Tibial artery (tissue), 4 donors: ENCODE results near the gene BEND5.

Experiments used
- DNase-seq, 2 donors: peaks; one replicate each; pipeline ENCODE4 v3.0.0-alpha.2; 2019
- H3K27ac ChIP-seq, 2 donors: fragments of 200-600 bp; sonication (generic) in 1 of 2; 1 replicate in 1 of 2; 2 replicates in 1 of 2; pipeline ENCODE4 v1.5.1; 2018 to 2019; ENCODE audit warnings: mild to moderate bottlenecking in 1 of 2
- H3K27me3 ChIP-seq, 2 donors: fragments of 200-600 bp; sonication (generic) in 1 of 2; one replicate each; pipeline versions ENCODE4 v1.5.1 to v1.6.0; 2016 to 2019
- H3K36me3 ChIP-seq, 3 donors: fragments of 200-600 bp; sonication (generic) in 2 of 3; one replicate each; pipeline ENCODE4 v1.5.1; 2016 to 2019; ENCODE audit warnings: mild to moderate bottlenecking in 2 of 3
- H3K4me1 ChIP-seq, 4 donors: fragments of 200-600 bp; sonication (generic) in 2 of 4; 1 replicate in 3 of 4; 2 replicates in 1 of 4; pipeline ENCODE4 v1.5.1; 2016 to 2019
- H3K4me3 ChIP-seq, 2 donors: fragments of 200-600 bp; sonication (generic) in 1 of 2; 1 replicate in 1 of 2; 2 replicates in 1 of 2; pipeline ENCODE4 v1.5.1; 2018 to 2019; ENCODE audit warnings: mild to moderate bottlenecking in 2 of 2
- H3K9me3 ChIP-seq, 3 donors: fragments of 200-600 bp; sonication (generic) in 1 of 3; one replicate each; pipeline ENCODE4 v1.5.1; 2016 to 2019
- CTCF ChIP-seq, 2 experiments: fragments of 200-600 bp in 1 of 2; fragments of 450-650 bp in 1 of 2; IDR thresholded peaks; one replicate each; pipeline ENCODE4 v1.5.1; 2017 to 2019; ENCODE audit warnings: antibody characterized with exemption in 2 of 2, mild to moderate bottlenecking in 1 of 2, moderate library complexity in 1 of 2
- intact Hi-C: fragments of 100-400 bp; cut with DNase I; formaldehyde crosslinking; loops from one replicate; pipeline ENCODE4 v1.15.0; 2023; ENCODE audit warnings: low total_unique reads

Gene BEND5

GRCh38 chr1:48726139-48726538 lies 50.6 kb downstream of the BEND5 start:
- H3K4me1 ChIP-seq, result no peaks in the 10 kb centered on the region
- intact Hi-C loops, result no loop called here
- TF ChIP-seq CTCF (IDR thresholded peaks at IDR 0.05), result no peak

DNA sequence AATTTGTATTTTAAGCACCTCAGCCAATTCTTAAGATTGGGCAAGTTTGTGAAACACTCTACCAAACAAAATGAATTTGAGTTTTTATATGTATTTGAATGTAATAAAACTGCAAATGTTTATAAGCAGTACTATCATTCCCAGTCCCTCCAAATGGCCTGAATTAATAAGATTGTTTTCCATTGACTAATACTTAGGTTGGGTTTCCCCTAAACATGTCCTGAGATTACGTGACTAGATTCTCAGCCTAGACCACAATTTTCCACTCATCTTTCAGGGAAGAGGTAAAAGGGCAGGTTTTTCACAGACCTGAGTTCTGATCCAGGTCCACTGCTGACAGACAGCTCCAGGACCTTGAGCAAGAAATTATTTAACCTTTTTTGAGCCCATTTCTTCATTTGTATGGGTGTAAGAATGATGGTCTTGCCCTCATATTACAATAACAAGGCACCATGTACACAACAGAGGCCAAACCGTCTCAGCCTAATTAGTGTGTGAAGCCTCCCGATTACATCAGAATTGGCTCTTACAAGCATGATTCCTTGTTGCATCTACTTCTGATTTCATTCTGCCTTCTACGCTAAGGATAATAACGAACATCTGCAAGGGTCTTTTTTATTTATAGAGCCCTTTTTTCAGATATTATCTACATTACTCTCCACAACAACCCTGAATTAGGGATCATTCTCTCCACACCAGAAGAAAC lies 51.2 kb downstream of the BEND5 start:
- Histone ChIP-seq H3K27ac (no peak overlapping the region), H3K4me3 (no peak overlapping the region), H3K36me3 (peaks cover 3 to 30% (median 6%) of the 10 kb centered on the region in 3 donors), H3K9me3 (no peaks in the 10 kb centered on the region), H3K27me3 (no peaks in the 10 kb centered on the region), H3K4me1 (no peaks in the 10 kb centered on the region)
- no peak for DNase-seq
- intact Hi-C loops, result no loop called here
- no peak for TF ChIP-seq CTCF (IDR thresholded peaks at IDR 0.05)

More at GRCh38 chr1:48726139-48726538, 50.6 kb downstream of the BEND5 start:
- Histone ChIP-seq H3K27ac (no peak overlapping the region), H3K27me3 (no peaks in the 10 kb centered on the region), H3K36me3 (peaks cover 3 to 33% (median 6%) of the 10 kb centered on the region in 3 donors), H3K4me3 (no peak overlapping the region), H3K9me3 (no peaks in the 10 kb centered on the region)
- no peak for DNase-seq

DNA sequence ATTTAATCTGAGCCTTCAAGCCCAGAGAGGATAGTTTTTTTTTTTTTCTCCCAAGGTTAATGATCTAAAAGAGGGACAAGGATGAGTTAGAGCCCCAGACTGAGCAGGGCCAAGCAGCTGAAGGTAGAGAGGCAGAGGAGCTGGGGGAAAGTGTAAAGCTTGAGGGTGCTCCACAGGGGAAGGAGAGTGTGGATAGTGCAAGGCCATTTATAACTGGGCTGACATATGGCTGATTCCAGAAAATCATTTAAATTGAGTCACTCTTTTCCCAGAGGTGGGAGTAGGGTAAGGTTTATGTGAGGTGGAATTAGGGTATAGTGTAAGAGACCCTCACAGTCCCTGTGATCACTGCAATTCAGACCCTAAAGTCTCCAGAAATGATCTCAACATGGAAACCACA lies 55.8 kb downstream of the BEND5 start:
- Histone ChIP-seq H3K27ac (no peak overlapping the region), H3K36me3 (no peaks in the 10 kb centered on the region), H3K4me1 (no peaks in the 10 kb centered on the region), H3K4me3 (no peak overlapping the region), H3K27me3 (no peaks in the 10 kb centered on the region), H3K9me3 (no peaks in the 10 kb centered on the region)
- no peak for DNase-seq
- intact Hi-C loops, result no loop called here
- TF ChIP-seq CTCF (IDR thresholded peaks at IDR 0.05), result no peak

GRCh38 chr1:48718705-48719104 lies 58.0 kb downstream of the BEND5 start:
- intact Hi-C loops, result no loop called here
- no peaks in the 10 kb centered on the region for H3K36me3 ChIP-seq
- no peaks in the 10 kb centered on the region for H3K9me3 ChIP-seq
- no peak overlapping the region for H3K4me3 ChIP-seq
- H3K4me1 ChIP-seq, result no peaks in the 10 kb centered on the region
- TF ChIP-seq CTCF (IDR thresholded peaks at IDR 0.05), result no peak
- H3K27ac ChIP-seq, result no peak overlapping the region
- no peak for DNase-seq
- H3K27me3 ChIP-seq, result no peaks in the 10 kb centered on the region

- Histone ChIP-seq H3K9me3 (no peaks in the 10 kb centered on the region), H3K27ac (no peak overlapping the region), H3K4me1 (no peaks in the 10 kb centered on the region), H3K27me3 (no peaks in the 10 kb centered on the region), H3K4me3 (no peak overlapping the region), H3K36me3 (no peaks in the 10 kb centered on the region)
- intact Hi-C loops, result no loop called here
- no peak for TF ChIP-seq CTCF (IDR thresholded peaks at IDR 0.05)
- DNase-seq, result no peak
Observed at GRCh38 chr1:48718116-48718630, 58.5 kb downstream of the BEND5 start.
